HUES6 (cell line): ENCODE results near the gene PRKCB.

Source experiments
- H3K27ac ChIP-seq: 2 replicates; pipeline ENCODE4 v1.7.0; 2013; ENCODE audit warnings: low read depth, mild to moderate bottlenecking, low read length, inconsistent platforms
- H3K27me3 ChIP-seq: 2 replicates; pipeline ENCODE4 v1.6.1; 2013; ENCODE audit warnings: low read length; ENCODE audit not compliant: control insufficient read depth, insufficient read depth
- H3K36me3 ChIP-seq: 2 replicates; pipeline ENCODE4 v1.6.1; 2013; ENCODE audit warnings: low read length; ENCODE audit not compliant: control insufficient read depth, insufficient read depth
- H3K4me1 ChIP-seq: 2 replicates; pipeline ENCODE4 v1.6.1; 2013; ENCODE audit warnings: low read length; ENCODE audit not compliant: control insufficient read depth, insufficient read depth
- H3K4me3 ChIP-seq: 2 replicates; pipeline ENCODE4 v1.5.1; 2013; ENCODE audit warnings: low read depth, low read length
- H3K9ac ChIP-seq: one replicate; pipeline ENCODE4 v1.6.1; 2013; ENCODE audit warnings: mild to moderate bottlenecking, low read length
- H3K9me3 ChIP-seq: 2 replicates; pipeline ENCODE4 v1.6.1; 2013; ENCODE audit warnings: low read depth, low read length; ENCODE audit not compliant: control insufficient read depth, insufficient read depth

The PRKCB gene

GRCh38 chr16:23867566-23867965, 31.8 kb downstream of the PRKCB start:
- Histone ChIP-seq H3K4me1 (peaks cover 8% of the 10 kb centered on the region; the same call in 1 of the 2 replicates), H3K36me3 (no peaks in the 10 kb centered on the region), H3K9ac (no peak overlapping the region), H3K27me3 (peaks cover 95% of the 10 kb centered on the region), H3K9me3 (no peaks in the 10 kb centered on the region), H3K4me3 (no peak overlapping the region), H3K27ac (no peak overlapping the region)

- Histone ChIP-seq H3K9ac (no peak overlapping the region), H3K27me3 (peaks cover 94% of the 10 kb centered on the region), H3K27ac (no peak overlapping the region), H3K4me1 (peaks cover 8% of the 10 kb centered on the region; the same call in 1 of the 2 replicates), H3K9me3 (no peaks in the 10 kb centered on the region), H3K36me3 (no peaks in the 10 kb centered on the region), H3K4me3 (no peak overlapping the region)
Measured at GRCh38 chr16:23868136-23868535, 32.4 kb downstream of the PRKCB start.

GRCh38 chr16:23869052-23869451, 33.3 kb downstream of the PRKCB start:
- Histone ChIP-seq H3K9ac (no peak overlapping the region), H3K4me1 (peaks cover 8% of the 10 kb centered on the region; the same call in 1 of the 2 replicates), H3K27ac (no peak overlapping the region), H3K9me3 (no peaks in the 10 kb centered on the region), H3K36me3 (no peaks in the 10 kb centered on the region), H3K4me3 (no peak overlapping the region), H3K27me3 (peaks cover 93% of the 10 kb centered on the region)

- Histone ChIP-seq H3K27ac (no peak overlapping the region), H3K36me3 (no peaks in the 10 kb centered on the region), H3K4me1 (no peaks in the 10 kb centered on the region), H3K9ac (no peak overlapping the region), H3K9me3 (no peaks in the 10 kb centered on the region), H3K27me3 (peaks cover 75% of the 10 kb centered on the region), H3K4me3 (no peak overlapping the region)
Measured at GRCh38 chr16:23871924-23872323, 36.1 kb downstream of the PRKCB start.

- H3K9ac ChIP-seq: no peak overlapping the region
- H3K9me3 ChIP-seq: no peaks in the 10 kb centered on the region
- no peaks in the 10 kb centered on the region for H3K36me3 ChIP-seq
- H3K27me3 ChIP-seq: peaks cover 51% of the 10 kb centered on the region
- H3K4me3 ChIP-seq: no peak overlapping the region
- no peak overlapping the region for H3K27ac ChIP-seq
- H3K4me1 ChIP-seq: no peaks in the 10 kb centered on the region
Measured at GRCh38 chr16:23874613-23875294, 39.0 kb downstream of the PRKCB start.

GRCh38 chr16:23876256-23876896, 40.6 kb downstream of the PRKCB start:
- Histone ChIP-seq H3K9ac (no peak overlapping the region), H3K9me3 (no peaks in the 10 kb centered on the region), H3K4me1 (no peaks in the 10 kb centered on the region)

GRCh38 chr16:23877107-23878070, 41.6 kb downstream of the PRKCB start:
- Histone ChIP-seq H3K4me3 (no peak overlapping the region), H3K4me1 (no peaks in the 10 kb centered on the region), H3K27me3 (peaks cover 24% of the 10 kb centered on the region), H3K27ac (no peak overlapping the region), H3K9ac (no peak overlapping the region), H3K36me3 (no peaks in the 10 kb centered on the region), H3K9me3 (no peaks in the 10 kb centered on the region)

More at GRCh38 chr16:23876256-23876896, 40.6 kb downstream of the PRKCB start:
- Histone ChIP-seq H3K36me3 (no peaks in the 10 kb centered on the region), H3K27me3 (peaks cover 34% of the 10 kb centered on the region), H3K4me3 (no peak overlapping the region), H3K27ac (no peak overlapping the region)

- Histone ChIP-seq H3K36me3 (no peaks in the 10 kb centered on the region), H3K9ac (no peak overlapping the region), H3K9me3 (no peaks in the 10 kb centered on the region), H3K27me3 (peaks cover 10% of the 10 kb centered on the region), H3K27ac (no peak overlapping the region), H3K4me1 (no peaks in the 10 kb centered on the region), H3K4me3 (no peak overlapping the region)
Measured at GRCh38 chr16:23879735-23880373, 44.1 kb downstream of the PRKCB start.

- H3K27ac ChIP-seq: no peak overlapping the region
Measured at GRCh38 chr16:23889189-23889588, 53.4 kb downstream of the PRKCB start.

GRCh38 chr16:23893986-23894385, 58.2 kb downstream of the PRKCB start:
- Histone ChIP-seq H3K4me1 (no peaks in the 10 kb centered on the region), H3K9me3 (no peaks in the 10 kb centered on the region), H3K4me3 (no peak overlapping the region), H3K27me3 (no peaks in the 10 kb centered on the region; the same call in none of the 2 replicates), H3K27ac (no peak overlapping the region), H3K36me3 (no peaks in the 10 kb centered on the region), H3K9ac (no peak overlapping the region)

More at GRCh38 chr16:23889189-23889588, 53.4 kb downstream of the PRKCB start:
- Histone ChIP-seq H3K4me1 (no peaks in the 10 kb centered on the region), H3K27me3 (peaks cover 3% of the 10 kb centered on the region), H3K36me3 (no peaks in the 10 kb centered on the region), H3K4me3 (no peak overlapping the region), H3K9me3 (no peaks in the 10 kb centered on the region), H3K9ac (no peak overlapping the region)
